GM08714 (cell line): ENCODE data around the gene SSBP3.
A peak's percentile ranks its signal among the peaks of the same experiment; 100 is the strongest.
"Not testable (repeated sequence)": the region's sequence is repeated elsewhere in the genome, so short reads cannot be mapped to it uniquely, and the experiment has no call there.

ENCODE experiments used
- H3K4me3 ChIP-seq: fragments of 200-500 bp; sonication (Bioruptor generic); 2 replicates; pipeline ENCODE4 v1.5.1; 2014; ENCODE audit warnings: mild to moderate bottlenecking, low read length, inconsistent platforms
- ZNF274 ChIP-seq: IDR thresholded peaks from 2 replicates; pipeline ENCODE4 v1.6.1; 2012; ENCODE audit warnings: mild to moderate bottlenecking, low read depth, low read length

The SSBP3 gene

GRCh38 chr1:54218883-54219687, 187.1 kb downstream of the SSBP3 start:
- no peak overlapping the region for H3K4me3 ChIP-seq
- no peak for TF ChIP-seq ZNF274

GRCh38 chr1:54215523-54215922, 190.7 kb downstream of the SSBP3 start:
- H3K4me3 ChIP-seq, result no peak overlapping the region
- no peak for TF ChIP-seq ZNF274

GRCh38 chr1:54212872-54213271, 193.3 kb downstream of the SSBP3 start:
- H3K4me3 ChIP-seq, result no peak overlapping the region
- no peak for TF ChIP-seq ZNF274

- H3K4me3 ChIP-seq, result not testable (repeated sequence)
These were observed 198.3 kb downstream of the SSBP3 start for GRCh38 chr1:54207896-54208295.

GRCh38 chr1:54207287-54207686, 198.9 kb downstream of the SSBP3 start:
- no peak overlapping the region for H3K4me3 ChIP-seq
- TF ChIP-seq ZNF274, result no peak

GRCh38 chr1:54204199-54204598, 202.0 kb downstream of the SSBP3 start:
- no peak overlapping the region for H3K4me3 ChIP-seq
- TF ChIP-seq ZNF274, result no peak

GRCh38 chr1:54200519-54200997, 205.6 kb downstream of the SSBP3 start:
- peak overlapping the region; percentile 91 for H3K4me3 ChIP-seq

GRCh38 chr1:54199765-54200518, 206.3 kb downstream of the SSBP3 start, which contains the start of the genes CYB5RL and MRPL37:
TSS of gene CYB5RL (minus strand) at chr1:54200030. CDS start at chr1:54195616, 4,414 bp downstream.
TSS of gene MRPL37 (plus strand) at chr1:54200167. CDS start at chr1:54200244, 77 bp downstream.
- TF ChIP-seq ZNF274, result no peak
- H3K4me3 ChIP-seq, result peak within 1 kb of the TSS; percentile 91

More at GRCh38 chr1:54200519-54200997, 205.6 kb downstream of the SSBP3 start:
- no peak for TF ChIP-seq ZNF274

GRCh38 chr1:54199151-54199764, 206.9 kb downstream of the SSBP3 start:
- H3K4me3 ChIP-seq, result peak overlapping the region; percentile 91
- TF ChIP-seq ZNF274, result no peak

- TF ChIP-seq ZNF274, result no peak
- no peak overlapping the region for H3K4me3 ChIP-seq
These were observed 212.7 kb downstream of the SSBP3 start for GRCh38 chr1:54193453-54193852.

- TF ChIP-seq ZNF274, result no peak
These were observed 214.7 kb downstream of the SSBP3 start for GRCh38 chr1:54191525-54191924.

GRCh38 chr1:54190526-54190925, 215.7 kb downstream of the SSBP3 start:
- H3K4me3 ChIP-seq, result no peak overlapping the region
- TF ChIP-seq ZNF274, result no peak

More at GRCh38 chr1:54191525-54191924, 214.7 kb downstream of the SSBP3 start:
- no peak overlapping the region for H3K4me3 ChIP-seq

- no peak for TF ChIP-seq ZNF274
- no peak overlapping the region for H3K4me3 ChIP-seq
These were observed 217.9 kb downstream of the SSBP3 start for GRCh38 chr1:54188291-54188690.

- no peak overlapping the region for H3K4me3 ChIP-seq
- no peak for TF ChIP-seq ZNF274
These were observed 220.1 kb downstream of the SSBP3 start for GRCh38 chr1:54186056-54186455.
